GM21360 (cell line): Measurements from ENCODE around the gene SDCCAG8.

Experiments used
- ATAC-seq: cut with Tn5 transposase; IDR thresholded peaks from one replicate; pipeline ENCODE4 v1.9.1; 2021; ENCODE audit warnings: mild to moderate bottlenecking, moderate library complexity; ENCODE audit not compliant: unreplicated experiment

Gene SDCCAG8

DNA sequence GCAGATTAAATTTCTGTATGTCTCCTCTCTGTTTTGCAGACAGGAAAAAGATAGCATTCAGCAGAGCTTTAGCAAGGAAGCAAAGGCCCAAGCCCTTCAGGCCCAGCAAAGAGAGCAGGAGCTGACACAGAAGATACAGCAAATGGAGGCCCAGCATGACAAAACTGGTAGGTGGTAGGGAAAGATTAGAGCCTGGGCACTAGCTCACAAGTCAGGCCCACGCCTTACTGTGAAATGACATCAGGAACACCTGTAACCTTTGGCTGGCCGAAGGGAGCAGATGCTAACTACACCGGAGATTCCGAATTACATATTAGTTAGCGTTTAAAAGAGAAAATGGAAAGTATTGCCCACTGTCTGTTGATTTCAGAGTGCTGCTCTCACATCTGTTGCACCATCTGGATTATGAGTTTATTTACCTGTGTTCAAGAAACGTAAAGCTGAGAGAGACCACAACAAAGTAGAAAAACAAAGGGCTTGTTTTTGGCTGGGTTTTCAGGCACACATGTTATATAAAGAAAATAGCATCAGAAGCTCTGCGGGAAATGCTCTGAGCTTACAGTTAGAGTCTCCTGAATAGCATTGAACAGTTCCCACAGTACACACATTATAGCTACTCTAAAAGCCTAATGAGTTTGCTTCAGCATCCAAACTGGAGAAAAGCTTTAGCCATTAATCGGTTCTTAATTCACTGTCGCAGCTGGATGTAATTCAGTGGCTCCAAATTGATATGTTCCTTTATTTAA lies 160.0 kb downstream of the SDCCAG8 start:
- no peak for ATAC-seq

DNA sequence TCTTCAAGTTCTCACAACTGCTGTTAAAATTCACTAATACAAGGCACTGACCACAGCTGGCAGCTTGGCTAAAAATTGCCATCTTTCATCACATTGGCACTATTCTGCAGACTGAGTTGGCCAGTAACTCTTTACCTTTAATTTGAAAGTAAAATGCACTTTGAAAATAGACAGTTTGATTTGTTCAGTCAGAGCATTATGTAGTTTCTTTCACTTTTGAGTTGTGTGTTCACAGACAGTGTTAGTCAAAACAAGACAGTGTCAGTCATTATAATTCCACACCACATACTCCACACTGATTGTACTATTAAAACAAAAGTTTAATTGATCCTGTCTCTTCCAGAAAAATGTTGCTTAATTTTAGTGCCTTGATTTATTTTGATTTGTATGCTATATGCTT lies 160.7 kb downstream of the SDCCAG8 start:
- peak; percentile 52 for ATAC-seq

GRCh38 chr1:243420016-243420945 lies 164.4 kb downstream of the SDCCAG8 start:
- no peak for ATAC-seq

GRCh38 chr1:243420946-243421685 lies 165.3 kb downstream of the SDCCAG8 start:
- ATAC-seq = no peak

GRCh38 chr1:243421784-243422183 lies 165.9 kb downstream of the SDCCAG8 start:
- ATAC-seq = peak; percentile 94

DNA sequence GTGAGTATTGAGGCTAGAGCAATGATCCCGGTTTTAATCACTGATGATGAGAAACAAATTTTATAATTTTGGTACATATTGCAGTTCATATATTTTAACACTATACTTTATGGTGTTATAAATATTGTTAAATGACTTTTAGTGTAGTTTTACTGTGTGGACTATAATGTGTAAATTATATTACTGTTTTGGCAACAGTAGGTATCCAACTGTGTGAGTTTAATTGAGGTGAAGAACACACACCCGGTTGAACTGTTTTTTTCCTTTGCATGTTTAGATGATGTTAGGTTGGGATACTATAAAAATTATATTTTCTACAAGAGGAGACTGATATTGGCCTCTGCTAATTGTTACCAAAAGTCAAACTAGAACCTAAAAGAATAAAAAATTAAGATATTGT lies 166.5 kb downstream of the SDCCAG8 start:
- no peak for ATAC-seq

GRCh38 chr1:243428084-243428483 lies 172.2 kb downstream of the SDCCAG8 start:
- ATAC-seq = no peak

GRCh38 chr1:243428617-243429342 lies 172.9 kb downstream of the SDCCAG8 start:
- no peak for ATAC-seq

GRCh38 chr1:243431591-243431990 lies 175.8 kb downstream of the SDCCAG8 start:
- no peak for ATAC-seq

DNA sequence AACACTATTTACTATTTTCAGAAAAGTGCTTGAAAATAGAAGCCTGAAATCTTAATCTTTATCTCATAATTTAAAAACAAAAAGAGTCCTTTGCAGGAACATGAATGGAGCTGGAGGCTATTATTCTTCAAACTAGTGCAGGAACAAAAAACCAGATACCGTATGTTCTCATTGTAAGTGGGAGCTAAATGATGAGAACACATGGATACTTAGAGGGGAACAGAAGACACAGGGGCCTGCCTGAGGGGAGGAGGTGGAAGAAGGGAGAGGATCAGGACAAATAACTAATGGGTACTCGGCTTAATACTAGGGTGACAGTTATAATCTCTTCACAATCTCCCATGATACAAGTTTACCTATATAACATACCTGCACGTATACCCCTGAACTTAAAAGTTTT lies 176.3 kb downstream of the SDCCAG8 start:
- ATAC-seq = no peak

DNA sequence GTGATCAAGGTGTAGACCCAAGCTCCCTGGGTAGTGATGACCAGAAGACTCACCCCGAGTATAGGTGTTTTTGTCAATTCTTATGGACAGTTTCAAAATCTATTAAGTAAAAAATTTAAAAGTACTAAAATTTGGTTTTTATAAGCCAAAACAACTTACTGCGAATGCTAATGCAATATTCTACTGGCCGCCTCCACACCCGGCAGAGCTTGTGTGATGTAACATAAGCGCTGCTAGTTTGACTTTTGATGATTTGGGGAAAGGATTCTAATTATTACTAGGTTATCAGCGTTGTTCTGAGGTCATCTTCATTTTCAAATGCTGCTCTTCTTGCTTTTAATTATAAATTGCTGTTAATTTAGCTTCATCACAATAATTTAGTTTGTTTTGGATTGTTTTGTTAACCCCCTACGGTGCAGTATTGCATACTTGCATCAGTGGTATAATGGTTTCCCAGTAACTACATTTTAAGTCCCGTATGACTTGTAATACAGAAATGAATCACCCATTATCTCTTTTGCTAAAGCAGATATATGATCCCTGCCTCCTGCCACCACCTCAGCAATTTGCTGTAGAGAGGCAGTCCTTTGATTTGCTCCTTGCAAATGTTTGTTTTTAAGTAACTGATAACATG lies 178.0 kb downstream of the SDCCAG8 start:
- ATAC-seq = no peak

DNA sequence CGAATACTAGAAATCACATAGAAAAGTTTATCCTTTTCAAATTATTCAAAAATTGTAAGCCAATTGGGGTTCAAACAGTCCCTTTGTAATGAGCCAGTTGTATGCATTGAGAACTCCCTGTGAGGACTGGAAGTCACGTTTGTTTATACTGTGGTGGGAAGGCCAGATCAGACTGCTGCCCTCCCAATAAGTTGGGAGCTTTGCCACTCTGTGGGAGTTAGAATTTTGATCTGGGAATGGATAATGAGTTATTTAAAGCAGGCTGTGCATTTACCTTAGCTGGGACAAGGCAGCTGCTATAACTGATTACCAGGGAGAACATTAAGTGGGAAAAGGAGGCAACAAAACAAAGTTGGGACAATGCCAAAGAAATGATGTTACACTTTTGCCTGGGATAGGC lies 178.8 kb downstream of the SDCCAG8 start:
- ATAC-seq = no peak

DNA sequence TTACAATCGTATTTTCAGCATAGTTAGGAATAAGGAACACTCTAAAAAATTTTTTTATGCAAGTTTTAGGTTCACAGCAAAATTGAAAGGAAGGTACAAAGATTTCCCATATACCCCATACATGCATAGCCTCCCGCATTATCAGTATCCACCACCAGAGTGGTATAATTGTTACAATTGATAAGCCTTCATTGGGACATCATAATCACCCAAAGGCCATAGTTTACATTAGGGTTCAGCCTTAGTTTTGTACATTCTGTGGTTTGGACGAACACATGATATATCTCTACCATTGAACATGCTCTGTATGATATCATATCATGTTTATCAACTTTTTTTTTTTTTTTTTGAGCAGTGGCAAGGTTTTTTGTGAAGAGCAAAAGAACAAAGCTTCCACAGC lies 180.0 kb downstream of the SDCCAG8 start:
- no peak for ATAC-seq

DNA sequence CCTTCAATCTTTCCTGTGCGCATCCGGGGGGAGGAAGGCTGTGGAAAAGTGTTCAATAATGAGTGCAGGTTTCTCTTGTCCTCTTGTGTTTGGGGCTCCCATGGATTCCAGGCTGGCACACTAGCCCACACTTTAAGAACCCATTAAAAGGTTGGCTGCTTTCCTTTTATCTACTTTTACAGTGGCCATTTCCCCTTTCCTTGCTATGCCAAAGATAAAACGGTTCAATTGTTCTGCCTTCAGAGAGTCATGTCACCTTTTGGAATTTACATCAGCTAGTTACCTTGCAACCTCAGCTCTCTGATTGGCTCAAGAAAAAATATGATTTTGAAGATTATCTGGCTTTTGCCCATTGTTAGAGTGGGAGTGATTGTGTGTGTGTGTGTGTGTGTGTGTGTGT lies 182.3 kb downstream of the SDCCAG8 start:
- ATAC-seq = no peak

DNA sequence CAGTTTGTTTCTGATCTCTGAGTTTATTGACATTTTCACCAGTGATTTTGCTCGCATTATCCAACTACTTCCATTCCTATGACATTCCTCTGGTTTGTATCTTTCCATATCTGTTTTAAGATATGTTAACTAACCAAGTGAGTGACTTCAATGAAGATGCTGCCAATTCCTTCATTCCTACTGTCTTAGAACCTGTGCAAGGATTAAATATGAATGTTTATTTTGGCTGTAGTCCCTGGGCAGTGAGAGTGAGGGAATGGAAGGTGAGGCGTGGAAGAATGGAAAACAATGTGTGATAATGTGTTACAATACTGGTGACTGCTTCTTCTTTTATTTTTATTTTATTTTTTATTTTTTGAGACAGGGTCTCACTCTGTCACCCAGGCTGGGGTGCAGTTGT lies 183.0 kb downstream of the SDCCAG8 start:
- no peak for ATAC-seq

DNA sequence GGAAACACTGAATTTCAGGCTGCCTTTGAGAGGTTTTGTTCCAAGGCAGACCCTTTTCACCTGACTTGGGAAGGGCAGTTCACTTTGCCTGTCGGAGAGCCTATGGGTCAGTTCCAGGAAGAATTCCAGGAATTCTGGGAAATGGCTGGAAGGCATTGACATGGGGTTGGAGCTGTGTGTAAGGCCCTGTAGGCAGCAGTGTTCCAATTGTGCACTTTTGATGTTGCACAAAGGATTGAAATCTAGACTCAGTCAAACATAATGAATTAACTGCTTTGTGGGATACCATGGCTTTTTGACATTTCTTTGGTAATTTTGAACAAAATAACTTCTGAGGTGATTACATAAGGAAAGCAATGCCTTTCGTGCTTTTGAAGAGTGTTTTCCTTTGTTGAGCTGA lies 184.6 kb downstream of the SDCCAG8 start:
- no peak for ATAC-seq

DNA sequence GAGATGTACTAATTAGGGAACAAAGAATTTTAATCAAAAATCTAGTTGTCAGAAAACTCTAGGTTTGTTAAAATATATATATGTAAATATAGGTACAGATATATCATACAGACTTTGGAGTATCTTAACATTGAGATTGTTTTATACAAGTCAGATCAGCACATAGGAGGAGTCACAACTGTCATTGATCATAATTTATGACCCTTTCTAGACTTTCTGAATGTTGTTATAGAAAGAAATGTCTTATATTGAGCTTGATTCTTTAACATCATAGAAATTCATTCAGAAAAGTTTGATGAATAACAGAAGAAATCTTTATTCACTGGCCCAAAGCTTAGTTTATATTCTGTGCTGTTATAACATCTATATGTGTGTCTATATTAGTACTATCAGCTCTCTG lies 185.8 kb downstream of the SDCCAG8 start:
- ATAC-seq = no peak

DNA sequence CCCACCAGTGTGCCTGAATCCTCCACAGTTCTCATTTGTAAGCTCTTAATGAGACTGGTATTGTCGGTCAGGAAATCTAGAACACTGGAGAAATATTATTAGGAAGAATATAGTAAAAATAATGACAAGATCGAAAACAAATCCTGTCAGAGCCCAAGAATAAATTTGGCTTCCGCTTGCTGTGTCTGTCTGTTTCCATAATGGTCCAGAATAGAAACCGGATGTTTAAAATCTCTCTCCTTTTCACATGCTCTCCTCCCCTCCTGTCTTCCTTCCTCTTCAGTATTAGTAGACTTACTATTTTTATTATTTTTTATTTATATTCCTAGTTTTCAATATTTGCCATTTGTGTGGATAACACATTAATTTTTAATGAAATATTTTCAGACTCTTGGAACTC lies 187.7 kb downstream of the SDCCAG8 start:
- no peak for ATAC-seq

- no peak for ATAC-seq
These were observed 191.5 kb downstream of the SDCCAG8 start for GRCh38 chr1:243447347-243447746.

DNA sequence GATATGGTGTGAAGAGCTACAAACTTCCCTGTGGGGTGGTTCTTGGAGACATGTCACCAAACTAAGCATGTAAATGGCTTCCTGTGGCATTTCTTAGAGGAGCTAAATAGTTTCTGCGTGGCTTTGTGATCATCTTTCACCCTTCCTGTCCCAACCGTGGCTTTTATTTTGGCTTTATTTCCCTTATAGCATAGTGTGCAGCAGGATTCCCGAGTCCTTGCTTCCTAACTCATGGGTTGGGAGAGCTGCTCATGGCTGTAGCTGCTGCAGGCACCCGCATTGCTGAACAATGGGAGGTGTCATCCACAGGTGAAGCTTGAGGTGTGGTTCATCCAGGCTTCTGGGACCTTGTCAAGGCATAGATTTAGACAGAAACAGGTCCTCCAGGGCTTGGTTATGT lies 192.0 kb downstream of the SDCCAG8 start:
- ATAC-seq = no peak
